Urinary bladder (tissue), 4 donors: ENCODE results near the gene RPL36AL. TPM values are rescaled to one million over a fixed set of nuclear protein-coding genes. Genes with fewer than 3 reads are reported as not detected.
"Not testable (repeated sequence)": the region's sequence is repeated elsewhere in the genome, so short reads cannot be mapped to it uniquely, and the experiment has no call there.

Experiments used
- DNase-seq: peaks from one replicate; pipeline ENCODE4 v3.0.0-alpha.2; 2015; ENCODE audit errors: extremely low spot score
- H3K27ac ChIP-seq: one replicate; pipeline ENCODE4 v1.5.1; 2013; ENCODE audit warnings: low read depth, mild to moderate bottlenecking, moderate library complexity
- H3K36me3 ChIP-seq: one replicate; pipeline ENCODE4 v1.6.1; 2013; ENCODE audit warnings: mild to moderate bottlenecking, moderate library complexity; ENCODE audit not compliant: insufficient read depth
- H3K4me1 ChIP-seq: one replicate; pipeline ENCODE4 v1.6.1; 2013; ENCODE audit warnings: mild to moderate bottlenecking, moderate library complexity; ENCODE audit not compliant: insufficient read depth
- H3K4me3 ChIP-seq: one replicate; pipeline ENCODE4 v1.5.1; 2013; ENCODE audit warnings: low read depth, low read length
- WGBS: extraction: QIAGEN DNeasy Blood & Tissue Kit; methylation state at CpG from one replicate; pipeline ENCODE4 v1.1.7; 2013; 5-methylcytosine and 5-hydroxymethylcytosine counted together
- polyA plus RNA-seq: library from polyadenylated mRNA; stranded (reverse); fragments of 200-250 nt; gene quantifications from one replicate; pipeline ENCODE4 v1.2.3, GENCODE V29; 2013
- total RNA-seq: library from RNA; depleted of rRNA; stranded (reverse); fragments of >200 nt; gene quantifications from one replicate; pipeline ENCODE4 v1.2.3, GENCODE V29; 2014
- donor health status: healthy with polysubstance abuse.
- donor health status: healthy.

The RPL36AL gene
- total and polyA plus RNA-seq, 2 donors = 122 to 349 TPM

GRCh38 chr14:49607583-49607982 lies 12.8 kb downstream of the RPL36AL start:
- Histone ChIP-seq H3K27ac (no peak overlapping the region), H3K36me3 (no peaks in the 10 kb centered on the region), H3K4me3 (no peak overlapping the region), H3K4me1 (no peaks in the 10 kb centered on the region)
- no peak for DNase-seq
- WGBS = 96% methylated on average over 6 of the region's 6 CpGs

GRCh38 chr14:49598485-49599300 lies 21.7 kb downstream of the RPL36AL start, which contains the start of gene LRR1:
Gene LRR1 (plus strand): TSS chr14:49598940. CDS start chr14:49599021, 81 bp downstream.
- Histone ChIP-seq H3K36me3 (no peaks in the 10 kb centered on the region), H3K27ac (peak within 1 kb of the TSS; percentile 88), H3K4me3 (peak within 1 kb of the TSS; percentile 68), H3K4me1 (no peaks in the 10 kb centered on the region)
- under 1% methylated on average over 77 of the region's 77 CpGs for WGBS
- DNase-seq = peak; percentile 62

GRCh38 chr14:49598189-49598484 lies 22.3 kb downstream of the RPL36AL start:
- Histone ChIP-seq H3K36me3 (no peaks in the 10 kb centered on the region), H3K4me1 (no peaks in the 10 kb centered on the region), H3K27ac (peak overlapping the region; percentile 88), H3K4me3 (peak overlapping the region; percentile 68)
- under 1% methylated on average over 15 of the region's 15 CpGs for WGBS
- no peak for DNase-seq

- WGBS = 11% methylated on average over 4 of the region's 4 CpGs
- H3K27ac ChIP-seq = no peak overlapping the region
- DNase-seq = no peak
- H3K36me3 ChIP-seq = no peaks in the 10 kb centered on the region
- H3K4me3 ChIP-seq = no peak overlapping the region
- H3K4me1 ChIP-seq = no peaks in the 10 kb centered on the region
Observed at GRCh38 chr14:49594347-49595091, 25.9 kb downstream of the RPL36AL start.

- Histone ChIP-seq H3K4me3 (no peak overlapping the region), H3K36me3 (no peaks in the 10 kb centered on the region), H3K27ac (no peak overlapping the region), H3K4me1 (no peaks in the 10 kb centered on the region)
- DNase-seq = no peak
- 59% methylated on average over 3 of the region's 3 CpGs for WGBS
Observed at GRCh38 chr14:49593016-49593415, 27.4 kb downstream of the RPL36AL start.

GRCh38 chr14:49589387-49589786 lies 31.0 kb downstream of the RPL36AL start:
- no peak overlapping the region for H3K4me3 ChIP-seq
- no peak for DNase-seq
- H3K36me3 ChIP-seq = no peaks in the 10 kb centered on the region
- WGBS = 86% methylated on average over 3 of the region's 3 CpGs
- no peaks in the 10 kb centered on the region for H3K4me1 ChIP-seq
- no peak overlapping the region for H3K27ac ChIP-seq

GRCh38 chr14:49586673-49587460 lies 33.6 kb downstream of the RPL36AL start:
- no peak overlapping the region for H3K27ac ChIP-seq
- H3K4me3 ChIP-seq = no peak overlapping the region
- WGBS = under 1% methylated on average over 11 of the region's 21 CpGs
- H3K4me1 ChIP-seq = no peaks in the 10 kb centered on the region
- H3K36me3 ChIP-seq = peaks cover 5% of the 10 kb centered on the region
- DNase-seq = peak; percentile 66

GRCh38 chr14:49585803-49586672 lies 34.4 kb downstream of the RPL36AL start, which contains the start of gene RPS29:
Gene RPS29 (minus strand): TSS chr14:49586380. CDS start chr14:49586346, 34 bp downstream.
- DNase-seq = peak; percentile 100
- Histone ChIP-seq H3K4me3 (peak within 1 kb of the TSS; percentile 79), H3K36me3 (peaks cover 5% of the 10 kb centered on the region), H3K27ac (peak within 1 kb of the TSS; percentile 87), H3K4me1 (no peaks in the 10 kb centered on the region)
- under 1% methylated on average over 54 of the region's 55 CpGs for WGBS

- WGBS = 15% methylated on average over 32 of the region's 32 CpGs
- not testable (repeated sequence) for H3K27ac ChIP-seq
Observed at GRCh38 chr14:49584981-49585640, 35.3 kb downstream of the RPL36AL start.

GRCh38 chr14:49584058-49584457 lies 36.4 kb downstream of the RPL36AL start:
- no peak overlapping the region for H3K27ac ChIP-seq
- H3K36me3 ChIP-seq = peaks cover 5% of the 10 kb centered on the region
- no peaks in the 10 kb centered on the region for H3K4me1 ChIP-seq
- H3K4me3 ChIP-seq = no peak overlapping the region
- 90% methylated on average over 11 of the region's 11 CpGs for WGBS
- DNase-seq = no peak

More at GRCh38 chr14:49584981-49585640, 35.3 kb downstream of the RPL36AL start:
- not testable (repeated sequence) for H3K36me3 ChIP-seq, H3K4me1 ChIP-seq, DNase-seq
- peak overlapping the region; percentile 79 for H3K4me3 ChIP-seq

- no peak overlapping the region for H3K4me3 ChIP-seq
- DNase-seq = no peak
- no peak overlapping the region for H3K27ac ChIP-seq
- H3K4me1 ChIP-seq = no peaks in the 10 kb centered on the region
- 79% methylated on average over 6 of the region's 6 CpGs for WGBS
- peaks cover 5% of the 10 kb centered on the region for H3K36me3 ChIP-seq
Observed at GRCh38 chr14:49583629-49584028, 36.8 kb downstream of the RPL36AL start.
